H9 (cell line): ENCODE measurements around the gene DNAI7. TPM values are rescaled to one million over a fixed set of nuclear protein-coding genes. Genes with fewer than 3 reads are reported as not detected.

Experiments used
- DNase-seq: peaks from one replicate; pipeline ENCODE4 v3.0.0-alpha.2; 2017
- H2AFZ ChIP-seq: one replicate; pipeline ENCODE4 v1.6.1; 2013; ENCODE audit warnings: mild to moderate bottlenecking, low read length, control low read depth, moderate library complexity
- H2AK5ac ChIP-seq: 2 replicates; pipeline ENCODE4 v1.6.1; 2013; ENCODE audit warnings: low read length, control low read depth, mixed read lengths; ENCODE audit not compliant: insufficient read length
- H2BK120ac ChIP-seq: one replicate; pipeline ENCODE4 v1.6.1; 2013; ENCODE audit warnings: low read depth, mild to moderate bottlenecking, low read length, control low read depth, inconsistent platforms; ENCODE audit not compliant: poor library complexity, severe bottlenecking
- H2BK12ac ChIP-seq: 2 replicates; pipeline ENCODE4 v1.6.1; 2013; ENCODE audit warnings: low read length, control low read depth, mixed read lengths, low read depth; ENCODE audit not compliant: insufficient read length
- H2BK15ac ChIP-seq: 2 replicates; pipeline ENCODE4 v1.6.1; 2013; ENCODE audit warnings: low read depth, low read length, control low read depth
- H2BK20ac ChIP-seq: one replicate; pipeline ENCODE4 v1.6.1; 2013; ENCODE audit warnings: low read depth, mild to moderate bottlenecking, low read length, control low read depth, inconsistent platforms; ENCODE audit not compliant: poor library complexity, severe bottlenecking
- H2BK5ac ChIP-seq: 2 replicates; pipeline ENCODE4 v1.6.1; 2013; ENCODE audit warnings: low read length, control low read depth, mixed read lengths; ENCODE audit not compliant: insufficient read length
- H3K14ac ChIP-seq: 2 replicates; pipeline ENCODE4 v1.6.1; 2013; ENCODE audit warnings: low read length, control low read depth; ENCODE audit not compliant: insufficient read depth
- H3K18ac ChIP-seq: 2 replicates; pipeline ENCODE4 v1.6.1; 2013; ENCODE audit warnings: low read depth, mild to moderate bottlenecking, mixed read lengths, low read length, control low read depth; ENCODE audit not compliant: insufficient read length
- H3K23ac ChIP-seq: 2 replicates; pipeline ENCODE4 v1.6.1; 2013; ENCODE audit warnings: low read length, control low read depth, mixed read lengths, low read depth; ENCODE audit not compliant: insufficient read length
- H3K23me2 ChIP-seq: 2 replicates; pipeline ENCODE4 v1.6.1; 2013; ENCODE audit warnings: low read depth, mild to moderate bottlenecking, mixed read lengths, low read length, control low read depth; ENCODE audit not compliant: insufficient read length, poor library complexity, severe bottlenecking
- H3K27ac ChIP-seq: 2 replicates; pipeline ENCODE4 v1.5.1; 2013; ENCODE audit warnings: low read length, control low read depth, mixed read lengths, low read depth; ENCODE audit not compliant: insufficient read length
- H3K27me3 ChIP-seq: 2 replicates; pipeline ENCODE4 v1.6.1; 2013; ENCODE audit warnings: low read length, control low read depth, inconsistent platforms; ENCODE audit not compliant: insufficient read depth
- H3K4ac ChIP-seq: 2 replicates; pipeline ENCODE4 v1.6.1; 2013; ENCODE audit warnings: low read depth, mild to moderate bottlenecking, control low read depth, inconsistent platforms, low read length, moderate library complexity
- H3K4me1 ChIP-seq: 2 replicates; pipeline ENCODE4 v1.6.1; 2013; ENCODE audit warnings: low read length, control low read depth, inconsistent platforms; ENCODE audit not compliant: insufficient read depth
- H3K4me2 ChIP-seq: 2 replicates; pipeline ENCODE4 v1.6.1; 2013; ENCODE audit warnings: low read length, control low read depth, mixed read lengths; ENCODE audit not compliant: insufficient read length, insufficient read depth
- H3K56ac ChIP-seq: 2 replicates; pipeline ENCODE4 v1.6.1; 2013; ENCODE audit warnings: low read depth, mild to moderate bottlenecking, mixed read lengths, low read length, control low read depth; ENCODE audit not compliant: insufficient read length
- H3K79me1 ChIP-seq: 2 replicates; pipeline ENCODE4 v1.6.1; 2013; ENCODE audit warnings: low read depth, mild to moderate bottlenecking, moderate library complexity, low read length, control low read depth, inconsistent platforms; ENCODE audit not compliant: insufficient read depth, poor library complexity, severe bottlenecking
- H3K79me2 ChIP-seq: 2 replicates; pipeline ENCODE4 v1.6.1; 2013; ENCODE audit warnings: low read length, control low read depth, inconsistent platforms; ENCODE audit not compliant: insufficient read depth
- H3K9ac ChIP-seq: 2 replicates; pipeline ENCODE4 v1.6.1; 2013; ENCODE audit warnings: low read length, control low read depth, mixed read lengths; ENCODE audit not compliant: insufficient read length; ENCODE audit errors: extremely low read depth
- H3K9me3 ChIP-seq: one replicate; pipeline ENCODE4 v1.6.1; 2013; ENCODE audit warnings: low read depth, low read length, inconsistent platforms; ENCODE audit not compliant: control insufficient read depth
- H3T11ph ChIP-seq: one replicate; pipeline ENCODE4 v1.6.1; 2013; ENCODE audit warnings: mild to moderate bottlenecking, low read length, control low read depth, inconsistent platforms
- H4K20me1 ChIP-seq: one replicate; pipeline ENCODE4 v1.6.1; 2013; ENCODE audit not compliant: control insufficient read depth, insufficient read length, insufficient read depth
- H4K5ac ChIP-seq: 2 replicates; pipeline ENCODE4 v1.6.1; 2013; ENCODE audit warnings: low read depth, mild to moderate bottlenecking, mixed read lengths, low read length, control low read depth; ENCODE audit not compliant: insufficient read length
- H4K8ac ChIP-seq: replicated peaks from 2 replicates; pipeline ENCODE4 v1.6.1; 2013; ENCODE audit warnings: low read length, control low read depth, mixed read lengths, low read depth; ENCODE audit not compliant: insufficient read length
- H4K91ac ChIP-seq: 2 replicates; pipeline ENCODE4 v1.6.1; 2013; ENCODE audit warnings: low read depth, mild to moderate bottlenecking, moderate library complexity, mixed read lengths, low read length, control low read depth; ENCODE audit not compliant: insufficient read length
- H3K27ac Mint-ChIP-seq, 3 experiments: 2 replicates in 2 of 3; 3 replicates in 1 of 3; pipeline ENCODE4 v1.8.0; 2020 to 2021; ENCODE audit warnings: mixed read lengths in 3 of 3, mild to moderate bottlenecking in 1 of 3, moderate library complexity in 1 of 3
- H3K27me3 Mint-ChIP-seq: 2 replicates; pipeline ENCODE4 v1.8.0; 2021; ENCODE audit warnings: low read depth, mild to moderate bottlenecking, moderate library complexity, mixed read lengths
- H3K36me3 Mint-ChIP-seq, 3 experiments: 2 replicates in 2 of 3; 3 replicates in 1 of 3; pipeline ENCODE4 v1.8.0; 2020 to 2021; ENCODE audit warnings: low read depth in 3 of 3, mixed read lengths in 3 of 3; ENCODE audit not compliant: insufficient read depth in 1 of 3
- H3K4me1 Mint-ChIP-seq, 2 experiments: 2 replicates each; pipeline ENCODE4 v1.8.0; 2020; ENCODE audit warnings: mixed read lengths in 2 of 2
- H3K4me3 Mint-ChIP-seq, 2 experiments: 2 replicates in 1 of 2; 3 replicates in 1 of 2; pipeline ENCODE4 v1.8.0; 2020 to 2021; ENCODE audit warnings: mild to moderate bottlenecking in 2 of 2, mixed read lengths in 2 of 2, moderate library complexity in 1 of 2
- H3K9me3 Mint-ChIP-seq, 2 experiments: 2 replicates in 1 of 2; 3 replicates in 1 of 2; pipeline ENCODE4 v1.8.0; 2020; ENCODE audit warnings: mild to moderate bottlenecking in 2 of 2, mixed read lengths in 2 of 2, moderate library complexity in 1 of 2
- CTCF ChIP-seq: fragments of 200-600 bp; sonication (generic); conservative IDR thresholded peaks from 3 replicates; pipeline ENCODE4 v1.8.0; 2021; ENCODE audit warnings: antibody characterized with exemption, mild to moderate bottlenecking
- total RNA-seq: library from RNA; stranded (reverse); gene quantifications from 2 replicates; pipeline ENCODE4 v1.2.1, GENCODE V29; 2021

Gene DNAI7
- total RNA-seq, 1 experiment from 2014 or later, result not detected

- H3K4me1 ChIP-seq, result no peaks in the 10 kb centered on the region
- no peak overlapping the region for H3K4me2 ChIP-seq
- no peak overlapping the region for H3K56ac ChIP-seq
- H4K8ac ChIP-seq, result no peak overlapping the region
- H3K23me2 ChIP-seq, result no peaks in the 10 kb centered on the region
- no peaks in the 10 kb centered on the region for H3K9me3 ChIP-seq
- H3K36me3 Mint-ChIP-seq, result peaks cover 4 to 44% (median 29%) of the 10 kb centered on the region in 3 experiments; a peak in 5 of 7 replicates
- peaks cover 5 to 14% of the 10 kb centered on the region in 2 experiments for H3K4me1 Mint-ChIP-seq
- H3K79me1 ChIP-seq, result peaks cover 3% of the 10 kb centered on the region
- no peak overlapping the region for H3T11ph ChIP-seq
- no peak overlapping the region for H2AK5ac ChIP-seq
- H3K9ac ChIP-seq, result no peak overlapping the region
- no peaks in the 10 kb centered on the region for H3K9me3 Mint-ChIP-seq
- H3K4me3 Mint-ChIP-seq, result no peak overlapping the region
- no peaks in the 10 kb centered on the region for H3K27me3 ChIP-seq
- no peak overlapping the region for H3K4ac ChIP-seq
- H2BK15ac ChIP-seq, result no peak overlapping the region
- H3K18ac ChIP-seq, result no peak overlapping the region
- no peak overlapping the region for H2BK20ac ChIP-seq
- no peak for TF ChIP-seq CTCF
- no peak overlapping the region for H3K14ac ChIP-seq
- H3K27ac ChIP-seq, result no peak overlapping the region
- no peak for DNase-seq
- H4K20me1 ChIP-seq, result no peaks in the 10 kb centered on the region
- H4K91ac ChIP-seq, result no peak overlapping the region
- H2BK120ac ChIP-seq, result no peak overlapping the region
- no peaks in the 10 kb centered on the region for H3K27me3 Mint-ChIP-seq
- H2AFZ ChIP-seq, result no peak overlapping the region
- H3K23ac ChIP-seq, result no peak overlapping the region
- no peak overlapping the region for H2BK5ac ChIP-seq
- H4K5ac ChIP-seq, result no peak overlapping the region
- H3K27ac Mint-ChIP-seq, result no peak overlapping the region
- no peak overlapping the region for H2BK12ac ChIP-seq
- peaks cover 9% of the 10 kb centered on the region; the same call in 1 of the 2 replicates for H3K79me2 ChIP-seq
Measured at GRCh38 chr12:25243680-25243990, 48.7 kb upstream of the DNAI7 start.
